H1 (cell line): ENCODE measurements around the gene CTPS1. TPM values are rescaled to one million over a fixed set of nuclear protein-coding genes. Genes with fewer than 3 reads are reported as not detected.
A peak's percentile ranks its signal among the peaks of the same experiment; 100 is the strongest.

Experiments used
- CTCF ChIA-PET: fragments of 300-600 bp; sonication (Branson Sonifier 250); formaldehyde crosslinking; loops from one replicate; lab custom pipeline; 2021; ENCODE audit not compliant: partially characterized antibody; lab: Charles Lee
- POLR2A ChIA-PET: fragments of 300-600 bp; sonication (Branson Sonifier 250); formaldehyde crosslinking; loops from one replicate; lab custom pipeline; 2021; ENCODE audit warnings: inconsistent platforms; ENCODE audit not compliant: partially characterized antibody; lab: Charles Lee
- DNase-seq, 2 experiments: peaks; one replicate each; pipeline versions ENCODE4 v3.0.0 to v3.0.0-alpha.2; 2010 to 2022; ENCODE audit warnings: low spot score in 2 of 2, low read depth in 1 of 2, mixed read lengths in 1 of 2
- FAIRE-seq: peaks from 2 replicates; lab custom pipeline; 2011; peaks lifted over from hg19 to GRCh38; lab: Jason Lieb, UNC
- H2AFZ ChIP-seq: 2 replicates; pipeline ENCODE4 v1.8.1; 2012; ENCODE audit warnings: low read length, inconsistent platforms
- H2AK5ac ChIP-seq: 2 replicates; pipeline ENCODE4 v1.6.1; 2013; ENCODE audit warnings: low read depth, low read length
- H2BK120ac ChIP-seq: replicated peaks from 2 replicates; pipeline ENCODE3; 2013; ENCODE audit warnings: low read depth, low read length, inconsistent platforms
- H2BK12ac ChIP-seq: 2 replicates; pipeline ENCODE4 v1.6.1; 2013; ENCODE audit warnings: low read depth, low read length
- H2BK15ac ChIP-seq: 2 replicates; pipeline ENCODE4 v1.6.1; 2013; ENCODE audit warnings: low read length
- H2BK20ac ChIP-seq: 2 replicates; pipeline ENCODE4 v1.6.1; 2013; ENCODE audit warnings: low read length
- H2BK5ac ChIP-seq: 2 replicates; pipeline ENCODE4 v1.6.1; 2013; ENCODE audit warnings: low read depth, low read length
- H3K14ac ChIP-seq: 2 replicates; pipeline ENCODE4 v1.6.1; 2013; ENCODE audit warnings: inconsistent platforms; ENCODE audit not compliant: insufficient read length
- H3K18ac ChIP-seq: 2 replicates; pipeline ENCODE4 v1.6.1; 2013; ENCODE audit warnings: low read length; ENCODE audit errors: extremely low read depth
- H3K23ac ChIP-seq: 2 replicates; pipeline ENCODE4 v1.6.1; 2013; ENCODE audit warnings: inconsistent platforms; ENCODE audit not compliant: insufficient read length
- H3K23me2 ChIP-seq: 2 replicates; pipeline ENCODE4 v1.6.1; 2013; ENCODE audit warnings: low read depth, low read length
- H3K27ac ChIP-seq: 2 replicates; pipeline ENCODE4 v1.6.1; 2011; ENCODE audit warnings: low read depth, low read length, inconsistent platforms
- H3K27me3 ChIP-seq, 4 experiments: replicated peaks in 1 of 4; 1 replicate in 1 of 4; 2 replicates in 3 of 4; pipeline versions ENCODE4 v1.6.1 to v1.8.1; 2011 to 2013; ENCODE audit warnings: low read length in 3 of 4, mild to moderate bottlenecking in 3 of 4, inconsistent platforms in 2 of 4, mixed read lengths in 2 of 4, moderate library complexity in 1 of 4; ENCODE audit not compliant: control insufficient read depth in 3 of 4, insufficient read depth in 3 of 4; ENCODE audit errors: extremely low read depth in 1 of 4
- H3K36me3 ChIP-seq, 4 experiments: 2 replicates each; pipeline versions ENCODE4 v1.6.1 to v1.8.1; 2011 to 2013; ENCODE audit warnings: mild to moderate bottlenecking in 4 of 4, low read length in 3 of 4, moderate library complexity in 2 of 4, control low read depth in 1 of 4, inconsistent platforms in 1 of 4; ENCODE audit not compliant: insufficient read depth in 4 of 4, control insufficient read depth in 2 of 4
- H3K4ac ChIP-seq: replicated peaks from 2 replicates; pipeline ENCODE3; 2013; ENCODE audit warnings: low read length, low read depth, mixed read lengths, inconsistent platforms; ENCODE audit not compliant: insufficient read length
- H3K4me1 ChIP-seq, 4 experiments: replicated peaks in 1 of 4; 1 replicate in 1 of 4; 2 replicates in 3 of 4; pipeline versions ENCODE4 v1.6.1 to v1.8.1; 2011 to 2013; ENCODE audit warnings: low read length in 3 of 4, inconsistent platforms in 2 of 4, mixed read lengths in 1 of 4; ENCODE audit not compliant: insufficient read depth in 4 of 4, control insufficient read depth in 3 of 4
- H3K4me2 ChIP-seq, 2 experiments: 2 replicates each; pipeline versions ENCODE4 v1.6.1 to v1.8.1; 2011 to 2013; ENCODE audit warnings: low read depth in 2 of 2, low read length in 2 of 2, control low read depth in 1 of 2, inconsistent platforms in 1 of 2, mild to moderate bottlenecking in 1 of 2; ENCODE audit not compliant: insufficient read depth in 1 of 2
- H3K4me3 ChIP-seq, 4 experiments: fragments of 200-600, 300-600 bp in 1 of 4; sonication (generic), shearing (Covaris generic), sonication (Bioruptor Twin) in 1 of 4; 2 replicates each; pipeline versions ENCODE4 v1.5.1 to v1.8.1; 2011 to 2016; ENCODE audit warnings: low read length in 4 of 4, low read depth in 3 of 4, control low read depth in 2 of 4, inconsistent platforms in 2 of 4, mild to moderate bottlenecking in 2 of 4, mixed read lengths in 1 of 4, moderate library complexity in 1 of 4; ENCODE audit not compliant: insufficient read depth in 2 of 4; ENCODE audit errors: extremely low read depth in 1 of 4
- H3K56ac ChIP-seq: replicated peaks from 2 replicates; pipeline ENCODE3; 2013; ENCODE audit warnings: low read depth, mild to moderate bottlenecking, mixed read lengths, low read length, inconsistent platforms; ENCODE audit not compliant: insufficient read length
- H3K79me1 ChIP-seq: 2 replicates; pipeline ENCODE4 v1.6.1; 2013; ENCODE audit warnings: low read depth, low read length, control low read depth
- H3K79me2 ChIP-seq, 2 experiments: 2 replicates each; pipeline versions ENCODE4 v1.6.1 to v1.8.1; 2012 to 2013; ENCODE audit warnings: low read length in 2 of 2, mild to moderate bottlenecking in 2 of 2, inconsistent platforms in 1 of 2; ENCODE audit not compliant: insufficient read depth in 2 of 2, control insufficient read depth in 1 of 2
- H3K9ac ChIP-seq, 4 experiments: replicated peaks in 1 of 4; 1 replicate in 1 of 4; 2 replicates in 3 of 4; pipeline versions ENCODE4 v1.6.1 to v1.8.1; 2011 to 2013; ENCODE audit warnings: low read depth in 3 of 4, low read length in 3 of 4, control low read depth in 2 of 4, mild to moderate bottlenecking in 2 of 4, moderate library complexity in 2 of 4, inconsistent platforms in 1 of 4; ENCODE audit errors: extremely low read depth in 1 of 4
- H3K9me3 ChIP-seq, 2 experiments: 2 replicates each; pipeline versions ENCODE4 v1.6.1 to v1.8.1; 2012 to 2013; ENCODE audit warnings: mild to moderate bottlenecking in 2 of 2, moderate library complexity in 2 of 2, control low read depth in 1 of 2, inconsistent platforms in 1 of 2, low read depth in 1 of 2, low read length in 1 of 2, mixed read lengths in 1 of 2; ENCODE audit not compliant: insufficient read depth in 2 of 2
- H4K20me1 ChIP-seq, 2 experiments: replicated peaks in 1 of 2; 2 replicates each; pipeline versions ENCODE3 to v1.8.1; 2011 to 2013; ENCODE audit warnings: inconsistent platforms in 2 of 2, low read length in 2 of 2, mild to moderate bottlenecking in 1 of 2; ENCODE audit not compliant: insufficient read depth in 2 of 2, control insufficient read depth in 1 of 2
- H4K5ac ChIP-seq: 2 replicates; pipeline ENCODE4 v1.6.1; 2013; ENCODE audit warnings: low read length, low read depth, mixed read lengths, inconsistent platforms; ENCODE audit not compliant: insufficient read length
- H4K8ac ChIP-seq: 2 replicates; pipeline ENCODE4 v1.8.0; 2013; ENCODE audit warnings: mild to moderate bottlenecking, moderate library complexity, low read length, inconsistent platforms; ENCODE audit not compliant: insufficient read depth; ENCODE audit errors: extremely low read depth
- H4K91ac ChIP-seq: replicated peaks from 2 replicates; pipeline ENCODE3; 2013; ENCODE audit warnings: low read length, mixed read lengths, inconsistent platforms; ENCODE audit not compliant: insufficient read length
- EZH2 ChIP-seq: fragments of 200-600 bp; sonication (generic); IDR thresholded peaks from 2 replicates; pipeline ENCODE4 v1.7.1; 2012; ENCODE audit warnings: low read depth, mild to moderate bottlenecking, moderate library complexity, low read length, inconsistent platforms; ENCODE audit not compliant: severe bottlenecking
- KDM1A ChIP-seq: fragments of 200-600, 300-600 bp; sonication (generic); IDR thresholded peaks from 2 replicates; pipeline ENCODE4 v1.7.1; 2016; ENCODE audit warnings: mild to moderate bottlenecking, low read length, borderline replicate concordance
- MAFK ChIP-seq: IDR thresholded peaks from 2 replicates; pipeline ENCODE4 v1.6.1; 2012; ENCODE audit warnings: low read depth, mild to moderate bottlenecking, improper control_type of control experiment, low read length
- NRF1 ChIP-seq: IDR thresholded peaks from 2 replicates; pipeline ENCODE4 v1.6.1; 2011; ENCODE audit warnings: mild to moderate bottlenecking, low read depth, low read length, improper control_type of control experiment
- RAD21 ChIP-seq, 2 experiments: IDR thresholded peaks in 1 of 2; conservative IDR thresholded peaks in 1 of 2; 2 replicates each; pipeline ENCODE4 v1.6.1; 2011; ENCODE audit warnings: low read depth in 2 of 2, low read length in 2 of 2, improper control_type of control experiment in 1 of 2, inconsistent platforms in 1 of 2, mild to moderate bottlenecking in 1 of 2, moderate library complexity in 1 of 2
- SP4 ChIP-seq: IDR thresholded peaks from 2 replicates; pipeline ENCODE4 v1.6.1; 2012; ENCODE audit warnings: low read length, inconsistent platforms
- SUZ12 ChIP-seq: fragments of 200-600 bp; sonication (generic); IDR thresholded peaks from 2 replicates; pipeline ENCODE4 v1.6.1; 2012; ENCODE audit warnings: mild to moderate bottlenecking, inconsistent platforms, low read length, moderate library complexity, mixed read lengths
- TBP ChIP-seq: IDR thresholded peaks from 2 replicates; pipeline ENCODE4 v1.6.1; 2011; ENCODE audit warnings: low read depth, low read length, improper control_type of control experiment
- TCF12 ChIP-seq: IDR thresholded peaks from 2 replicates; pipeline ENCODE4 v1.6.1; 2011; ENCODE audit warnings: low read depth, mild to moderate bottlenecking, low read length
- TEAD4 ChIP-seq: IDR thresholded peaks from 2 replicates; pipeline ENCODE4 v1.6.1; 2012; ENCODE audit warnings: low read depth, low read length, inconsistent platforms, mixed read lengths
- WGBS, 2 experiments: shearing (Covaris generic) in 1 of 2; methylation state at CpG; one replicate each; pipeline versions ENCODE4 v1.1.6 to v1.1.7; 2013 to 2015; ENCODE audit warnings: low lambda C conversion rate in 2 of 2, mixed read lengths in 2 of 2, inconsistent platforms in 1 of 2, low coverage in 1 of 2, missing lambda C conversion rate in 1 of 2; ENCODE audit not compliant: insufficient replicate concordance in 2 of 2, insufficient coverage in 1 of 2, insufficient read length in 1 of 2; ENCODE audit errors: extremely low coverage in 1 of 2, missing lambda C conversion rate in 1 of 2; 5-methylcytosine and 5-hydroxymethylcytosine counted together
- polyA plus RNA-seq, 7 experiments: library from polyadenylated mRNA; depleted of rRNA in 3 of 7; stranded (reverse) in 5 of 7; unstranded in 2 of 7; fragments of >200 nt in 5 of 7; fragments of 200-250 nt in 2 of 7; gene quantifications; 1 replicate in 5 of 7; 2 replicates in 1 of 7; 4 replicates in 1 of 7; pipeline versions ENCODE4 v1.2.1 to v1.2.3, GENCODE V29; 2011 to 2013; ENCODE audit warnings: missing spikeins in 2 of 7, mixed read lengths in 2 of 7
- total RNA-seq: library from RNA; stranded (reverse); fragmentation: NEBNext Ultra II Directional; extraction: Animal tissue kit (Norgen Biotek cat#: 25700); gene quantifications from 2 replicates; pipeline ENCODE4 v1.2.1, GENCODE V29; 2021

Gene CTPS1
- total and polyA plus RNA-seq, 2 of the 8 experiments (the other 6 are each of a cell fraction or from before 2014, with no cell fraction given), result 35.5 to 103 TPM

DNA sequence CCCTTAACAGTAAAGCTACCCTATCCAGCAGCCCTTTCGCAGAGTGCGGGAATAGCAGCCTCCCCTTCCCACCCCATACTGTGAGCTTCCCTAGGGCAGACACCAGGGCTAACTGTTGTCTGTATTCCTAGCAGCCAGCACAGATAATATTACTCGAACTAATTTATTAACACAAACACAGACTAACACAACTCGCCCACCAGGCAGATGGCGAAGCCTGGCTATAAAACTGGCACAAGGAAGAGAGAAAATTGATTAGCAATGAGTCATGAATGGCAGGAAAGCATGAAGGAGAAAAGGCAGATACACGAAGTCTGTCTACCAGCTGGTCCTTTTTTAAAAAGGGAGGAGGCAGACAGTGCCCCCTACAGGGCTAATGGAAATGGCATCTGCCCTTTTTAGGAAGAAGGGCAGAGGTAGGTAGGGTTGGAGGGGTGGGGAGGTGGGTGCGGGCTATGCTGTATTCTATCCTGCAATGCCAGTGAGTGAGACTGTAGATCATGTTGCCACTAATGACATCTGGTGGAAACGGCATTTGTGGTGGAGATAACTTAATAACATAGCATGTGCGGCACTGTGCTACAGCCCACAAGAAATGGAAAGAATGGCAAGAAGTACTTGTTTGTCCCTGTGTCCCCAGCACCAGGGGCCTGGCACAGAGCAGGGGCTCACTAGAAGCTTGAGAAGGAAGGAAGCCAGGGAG lies 30.6 kb upstream of the CTPS1 start:
- POLR2A ChIA-PET, result interaction anchor here (1.1 to 3.3 kb wide), 4 partner anchors 34 to 258 kb away, joined by 4 to 25 read pairs (median 7); partner anchors contain the start of genes CITED4 and NFYC
- H3K27me3 ChIP-seq, result no peaks in the 10 kb centered on the region; a peak in 2 of 7 replicates
- H2BK120ac ChIP-seq, result no peak overlapping the region
- no peak overlapping the region for H2BK20ac ChIP-seq
- no peak overlapping the region for H3K56ac ChIP-seq
- no peak overlapping the region for H3K9ac ChIP-seq
- no peak overlapping the region for H3K14ac ChIP-seq
- H2BK5ac ChIP-seq, result no peak overlapping the region
- no peaks in the 10 kb centered on the region for H3K36me3 ChIP-seq
- no peak overlapping the region; the same call in 1 of the 2 replicates for H3K18ac ChIP-seq
- no peak overlapping the region for H4K91ac ChIP-seq
- DNase-seq (peak; percentile 31 to 89), FAIRE-seq (peak; percentile 19)
- no peak overlapping the region for H2BK15ac ChIP-seq
- no peak overlapping the region for H4K8ac ChIP-seq
- H2AK5ac ChIP-seq, result no peak overlapping the region
- H2BK12ac ChIP-seq, result no peak overlapping the region; the same call in 1 of the 2 replicates
- 38% methylated on average over 9 of the region's 9 CpGs; no CpG with 5 or more reads in 1 of the 2 experiments for WGBS, 2 experiments
- H3K23ac ChIP-seq, result no peak overlapping the region
- H3K4me3 ChIP-seq, result peak overlapping the region in 1 of 4 experiments; percentile 14; a peak in 1 of 8 replicates
- H4K5ac ChIP-seq, result no peak overlapping the region
- no peaks in the 10 kb centered on the region for H3K79me2 ChIP-seq
- H3K27ac ChIP-seq, result no peak overlapping the region
- no peaks in the 10 kb centered on the region for H3K23me2 ChIP-seq
- H3K9me3 ChIP-seq, result no peaks in the 10 kb centered on the region
- peaks cover 0 to 2% (median 0%) of the 10 kb centered on the region in 4 experiments; a peak in 3 of 7 replicates for H3K4me1 ChIP-seq
- CTCF ChIA-PET, result interaction anchor here (0.6 to 25.1 kb wide), 30 partner anchors 10 to 438 kb away, joined by 3 to 917 read pairs (median 4); partner anchors contain the start of gene CITED4
- H3K4ac ChIP-seq, result no peak overlapping the region
- H3K79me1 ChIP-seq, result no peaks in the 10 kb centered on the region
- H3K4me2 ChIP-seq, result peak overlapping the region; percentile 7 to 14; a peak in 3 of 4 replicates
- H2AFZ ChIP-seq, result 0 out of 2 replicates have a peak overlapping the region, but pooled peaks have one; percentile 9
- no peaks in the 10 kb centered on the region for H4K20me1 ChIP-seq
- TF ChIP-seq TCF12 (no peak), NRF1 (no peak), RAD21 (IDR thresholded peaks at IDR 0.05 in 1 of 2, conservative IDR thresholded peaks at IDR 0.05 in 1 of 2; ENCODE audit: low read depth in 2 of 2, low read length in 2 of 2) (peak; percentile 64 to 74), SUZ12 (no peak), TBP (no peak), EZH2 (no peak), SP4 (no peak), KDM1A (no peak), MAFK (no peak), TEAD4 (no peak)
